ENCODE data around the gene RABGGTA.

DNA sequence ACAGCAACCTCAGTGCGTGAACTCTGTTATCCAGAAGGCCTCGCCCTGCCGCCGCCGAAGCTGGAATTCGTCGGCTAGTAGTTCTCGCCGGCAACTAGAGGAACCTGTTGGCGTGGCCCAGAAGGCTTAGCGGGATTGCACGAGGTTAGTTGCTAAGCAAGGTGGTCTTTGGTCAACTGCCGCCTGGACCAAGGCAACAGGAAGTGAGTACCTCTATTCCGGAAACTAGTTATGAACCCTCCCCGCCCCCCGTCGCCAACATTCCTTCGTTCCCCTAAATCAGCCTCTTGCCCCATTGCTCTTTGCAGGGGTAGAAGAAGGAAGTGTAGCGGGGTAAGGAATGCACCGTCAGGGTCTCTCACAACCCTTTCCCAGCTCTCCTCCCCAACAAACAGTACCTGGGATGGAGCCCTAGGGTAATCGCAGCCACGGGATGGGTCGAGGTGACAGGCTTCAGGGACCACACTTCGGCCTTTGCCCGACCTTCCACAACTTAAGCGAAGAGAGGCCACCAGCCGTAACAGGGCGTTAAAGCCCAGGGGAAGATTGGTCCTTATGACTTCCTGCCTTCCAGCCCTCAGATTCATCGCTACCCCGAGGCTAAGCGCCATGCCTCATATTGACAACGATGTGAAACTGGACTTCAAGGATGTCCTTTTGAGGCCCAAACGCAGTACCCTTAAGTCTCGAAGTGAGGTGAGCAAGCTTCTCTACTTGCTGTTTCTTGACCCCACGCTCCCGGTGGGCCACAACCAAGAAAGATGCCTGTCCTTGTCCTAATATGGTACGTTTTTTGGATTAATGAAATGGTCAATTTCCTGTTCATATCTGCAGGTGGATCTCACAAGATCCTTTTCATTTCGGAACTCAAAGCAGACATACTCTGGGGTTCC, 38.5 kb downstream of the RABGGTA start, which contains the start of gene GMPR2:
- TF ChIP-seq, protein P1, sequence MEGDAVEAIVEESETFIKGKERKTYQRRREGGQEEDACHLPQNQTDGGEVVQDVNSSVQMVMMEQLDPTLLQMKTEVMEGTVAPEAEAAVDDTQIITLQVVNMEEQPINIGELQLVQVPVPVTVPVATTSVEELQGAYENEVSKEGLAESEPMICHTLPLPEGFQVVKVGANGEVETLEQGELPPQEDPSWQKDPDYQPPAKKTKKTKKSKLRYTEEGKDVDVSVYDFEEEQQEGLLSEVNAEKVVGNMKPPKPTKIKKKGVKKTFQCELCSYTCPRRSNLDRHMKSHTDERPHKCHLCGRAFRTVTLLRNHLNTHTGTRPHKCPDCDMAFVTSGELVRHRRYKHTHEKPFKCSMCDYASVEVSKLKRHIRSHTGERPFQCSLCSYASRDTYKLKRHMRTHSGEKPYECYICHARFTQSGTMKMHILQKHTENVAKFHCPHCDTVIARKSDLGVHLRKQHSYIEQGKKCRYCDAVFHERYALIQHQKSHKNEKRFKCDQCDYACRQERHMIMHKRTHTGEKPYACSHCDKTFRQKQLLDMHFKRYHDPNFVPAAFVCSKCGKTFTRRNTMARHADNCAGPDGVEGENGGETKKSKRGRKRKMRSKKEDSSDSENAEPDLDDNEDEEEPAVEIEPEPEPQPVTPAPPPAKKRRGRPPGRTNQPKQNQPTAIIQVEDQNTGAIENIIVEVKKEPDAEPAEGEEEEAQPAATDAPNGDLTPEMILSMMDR (IDR thresholded peaks at IDR 0.05), result no peak
- TF ChIP-seq POLR2A (IDR thresholded peaks at IDR 0.05), result peak; percentile 38

Measured in ovary (tissue), 3 donors.